GM21825 (cell line): ENCODE results near the gene PITRM1.

Experiments used
- ATAC-seq: cut with Tn5 transposase; IDR thresholded peaks from one replicate; pipeline ENCODE4 v1.9.1; 2021; ENCODE audit warnings: mild to moderate bottlenecking, moderate library complexity; ENCODE audit not compliant: unreplicated experiment

Gene PITRM1

GRCh38 chr10:3141351-3142005 lies 31.1 kb downstream of the PITRM1 start:
- no peak for ATAC-seq

- no peak for ATAC-seq
These were observed 32.3 kb downstream of the PITRM1 start for GRCh38 chr10:3140280-3140679.

- no peak for ATAC-seq
These were observed 33.2 kb downstream of the PITRM1 start for GRCh38 chr10:3139216-3139910.

- ATAC-seq = no peak
These were observed 34.4 kb downstream of the PITRM1 start for GRCh38 chr10:3137958-3138726.

GRCh38 chr10:3136763-3137611 lies 35.6 kb downstream of the PITRM1 start:
- no peak for ATAC-seq

- no peak for ATAC-seq
These were observed 36.2 kb downstream of the PITRM1 start for GRCh38 chr10:3136336-3136735.

- no peak for ATAC-seq
These were observed 37.6 kb downstream of the PITRM1 start for GRCh38 chr10:3135006-3135405.

GRCh38 chr10:3133948-3134347 lies 38.6 kb downstream of the PITRM1 start:
- ATAC-seq = no peak

GRCh38 chr10:3132036-3133025 lies 40.3 kb downstream of the PITRM1 start:
- ATAC-seq = no peak

GRCh38 chr10:3131098-3131497 lies 41.5 kb downstream of the PITRM1 start:
- no peak for ATAC-seq

- ATAC-seq = no peak
These were observed 42.8 kb downstream of the PITRM1 start for GRCh38 chr10:3129581-3130340.

GRCh38 chr10:3128379-3129130 lies 44.0 kb downstream of the PITRM1 start:
- ATAC-seq = no peak

- ATAC-seq = no peak
These were observed 44.7 kb downstream of the PITRM1 start for GRCh38 chr10:3127921-3128320.

- no peak for ATAC-seq
These were observed 45.7 kb downstream of the PITRM1 start for GRCh38 chr10:3126741-3127346.

- ATAC-seq = no peak
These were observed 46.3 kb downstream of the PITRM1 start for GRCh38 chr10:3126249-3126648.

GRCh38 chr10:3125527-3126170 lies 46.9 kb downstream of the PITRM1 start:
- ATAC-seq = no peak

- ATAC-seq = no peak
These were observed 48.0 kb downstream of the PITRM1 start for GRCh38 chr10:3124412-3125175.
